Measurements from ENCODE around the gene ARHGDIA. TPM values are rescaled to one million over a fixed set of nuclear protein-coding genes. Genes with fewer than 3 reads are reported as not detected.

Gene ARHGDIA
- total and polyA plus RNA-seq, 10 donors = 131 to 392 (median 235) TPM

DNA sequence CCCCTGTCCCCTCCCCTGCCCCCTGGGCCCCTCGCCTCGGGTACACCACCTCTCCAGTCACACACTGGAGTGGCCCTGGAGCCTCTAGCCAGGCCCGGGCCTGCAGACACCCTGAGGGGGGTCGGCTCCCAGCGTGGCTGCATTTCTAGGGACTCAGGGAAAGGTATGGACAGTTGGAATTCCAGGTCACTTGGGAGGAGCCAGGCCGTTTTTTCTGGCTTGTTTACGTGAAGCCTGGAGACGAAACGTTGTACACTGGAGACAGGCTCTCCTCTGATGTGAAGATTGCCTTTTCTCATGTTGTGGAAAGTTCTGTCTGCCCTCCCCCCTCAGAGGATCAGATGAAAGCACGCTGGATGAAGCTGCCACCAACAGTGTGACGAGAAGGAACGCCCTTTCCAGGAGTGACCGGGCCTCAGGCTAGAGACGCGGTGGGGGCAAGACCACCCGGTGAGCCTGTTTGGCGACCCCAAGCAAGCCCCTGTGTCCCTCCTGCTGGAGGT, 32.3 kb downstream of the ARHGDIA start:
- TF ChIP-seq POLR2A (IDR thresholded peaks at IDR 0.05) (no peak), POLR2AphosphoS5 (IDR thresholded peaks at IDR 0.05) (no peak)
- TF ChIP-seq, protein P1, sequence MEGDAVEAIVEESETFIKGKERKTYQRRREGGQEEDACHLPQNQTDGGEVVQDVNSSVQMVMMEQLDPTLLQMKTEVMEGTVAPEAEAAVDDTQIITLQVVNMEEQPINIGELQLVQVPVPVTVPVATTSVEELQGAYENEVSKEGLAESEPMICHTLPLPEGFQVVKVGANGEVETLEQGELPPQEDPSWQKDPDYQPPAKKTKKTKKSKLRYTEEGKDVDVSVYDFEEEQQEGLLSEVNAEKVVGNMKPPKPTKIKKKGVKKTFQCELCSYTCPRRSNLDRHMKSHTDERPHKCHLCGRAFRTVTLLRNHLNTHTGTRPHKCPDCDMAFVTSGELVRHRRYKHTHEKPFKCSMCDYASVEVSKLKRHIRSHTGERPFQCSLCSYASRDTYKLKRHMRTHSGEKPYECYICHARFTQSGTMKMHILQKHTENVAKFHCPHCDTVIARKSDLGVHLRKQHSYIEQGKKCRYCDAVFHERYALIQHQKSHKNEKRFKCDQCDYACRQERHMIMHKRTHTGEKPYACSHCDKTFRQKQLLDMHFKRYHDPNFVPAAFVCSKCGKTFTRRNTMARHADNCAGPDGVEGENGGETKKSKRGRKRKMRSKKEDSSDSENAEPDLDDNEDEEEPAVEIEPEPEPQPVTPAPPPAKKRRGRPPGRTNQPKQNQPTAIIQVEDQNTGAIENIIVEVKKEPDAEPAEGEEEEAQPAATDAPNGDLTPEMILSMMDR (IDR thresholded peaks at IDR 0.05 in 8 of 11, conservative IDR thresholded peaks at IDR 0.05 in 3 of 11) = no peak
- intact Hi-C loops (cut with DNase I; ENCODE audit: low total_unique reads) = no loop called here
- H3K4me3 ChIP-seq = no peak overlapping the region
- peaks cover 4 to 68% (median 32%) of the 10 kb centered on the region in 6 donors for H3K4me1 ChIP-seq
- H3K36me3 ChIP-seq = peaks cover 0 to 21% (median 15%) of the 10 kb centered on the region in 6 donors
- H3K27ac ChIP-seq = peak overlapping the region in 2 of 8 donors; percentile 75 to 78
- no peaks in the 10 kb centered on the region for H3K9me3 ChIP-seq
- H3K27me3 ChIP-seq (replicated peaks in 1 of 7) = no peaks in the 10 kb centered on the region
- peak; percentile 65 for DNase-seq
- WGBS, 5 donors = 50 to 64% (median 57%) methylated on average over 17 of the region's 17 CpGs

GRCh38 chr17:81837641-81838040, 33.5 kb downstream of the ARHGDIA start:
- peak; percentile 73 for DNase-seq
- H3K4me3 ChIP-seq = peak overlapping the region in 1 of 8 donors; percentile 28
- H3K27ac ChIP-seq = peak overlapping the region in 6 of 8 donors; percentile 15 to 78 (median 64)
- H3K4me1 ChIP-seq = peaks cover 8 to 64% (median 26%) of the 10 kb centered on the region in 6 donors
- peaks cover 0 to 10% (median 3%) of the 10 kb centered on the region in 6 donors for H3K36me3 ChIP-seq
- intact Hi-C loops (cut with DNase I; ENCODE audit: low total_unique reads) = no loop called here
- TF ChIP-seq, protein P1 (IDR thresholded peaks at IDR 0.05 in 8 of 11, conservative IDR thresholded peaks at IDR 0.05 in 3 of 11) = no peak
- TF ChIP-seq POLR2AphosphoS5 (IDR thresholded peaks at IDR 0.05) = peak in 2 of 3 donors; percentile 24 to 55
- H3K27me3 ChIP-seq (replicated peaks in 1 of 7) = no peaks in the 10 kb centered on the region
- H3K9me3 ChIP-seq = no peaks in the 10 kb centered on the region
- 46 to 83% (median 59%) methylated on average over 9 of the region's 9 CpGs for WGBS, 5 donors

GRCh38 chr17:81834831-81835267, 36.3 kb downstream of the ARHGDIA start, which contains the start of gene PPP1R27:
Gene PPP1R27, minus strand, starts transcription at chr17:81835050. Its CDS starts 97 bp downstream, at chr17:81834953.
- H3K36me3 ChIP-seq = peaks cover 0 to 4% (median 0%) of the 10 kb centered on the region in 6 donors
- H3K9me3 ChIP-seq = no peaks in the 10 kb centered on the region
- peaks cover 17 to 67% (median 31%) of the 10 kb centered on the region in 6 donors for H3K4me1 ChIP-seq
- DNase-seq = peak; percentile 72
- intact Hi-C loops (cut with DNase I; ENCODE audit: low total_unique reads) = no loop called here
- peak within 1 kb of the TSS in 6 of 8 donors; percentile 72 to 95 (median 93) for H3K27ac ChIP-seq
- H3K27me3 ChIP-seq (replicated peaks in 1 of 7) = no peaks in the 10 kb centered on the region
- WGBS, 5 donors = 89 to 95% (median 94%) methylated on average over 2 to 26 of the region's 26 CpGs
- H3K4me3 ChIP-seq = peak within 1 kb of the TSS in 6 of 8 donors; percentile 50 to 93 (median 76)
- TF ChIP-seq, protein P1 (IDR thresholded peaks at IDR 0.05 in 8 of 11, conservative IDR thresholded peaks at IDR 0.05 in 3 of 11) = no peak
- no peak for TF ChIP-seq POLR2AphosphoS5 (IDR thresholded peaks at IDR 0.05)
- no peak for TF ChIP-seq POLR2A (IDR thresholded peaks at IDR 0.05)
